Transverse colon (tissue), 4 donors: Measurements from ENCODE around the gene OSBPL6. TPM values are rescaled to one million over a fixed set of nuclear protein-coding genes. Genes with fewer than 3 reads are reported as not detected.

Experiments
- DNase-seq: peaks from one replicate; pipeline ENCODE4 v3.0.0-alpha.2; 2019
- H3K27ac ChIP-seq, 4 donors: fragments of 200-600 bp; sonication (generic); 2 replicates each; pipeline ENCODE4 v1.5.1; 2016 to 2018; ENCODE audit warnings: inconsistent platforms in 4 of 4
- H3K27me3 ChIP-seq: fragments of 200-600 bp; sonication (generic); 2 replicates; pipeline ENCODE4 v1.5.1; 2017; ENCODE audit warnings: inconsistent platforms
- H3K36me3 ChIP-seq, 4 donors: fragments of 200-600 bp; sonication (generic); 2 replicates each; pipeline ENCODE4 v1.5.1; 2017 to 2019; ENCODE audit warnings: inconsistent platforms in 4 of 4
- H3K4me1 ChIP-seq, 4 donors: fragments of 200-600 bp; sonication (generic); 2 replicates each; pipeline ENCODE4 v1.5.1; 2017 to 2020; ENCODE audit warnings: inconsistent platforms in 4 of 4
- H3K4me3 ChIP-seq, 4 donors: fragments of 200-600 bp; sonication (generic); 1 replicate in 1 of 4; 2 replicates in 3 of 4; pipeline versions ENCODE4 v1.5.1 to v1.6.1; 2017 to 2019; ENCODE audit warnings: inconsistent platforms in 4 of 4
- H3K9me3 ChIP-seq, 2 donors: fragments of 200-600 bp; sonication (generic); 2 replicates each; pipeline ENCODE4 v1.5.1; 2017 to 2019; ENCODE audit warnings: inconsistent platforms in 2 of 2
- EP300 ChIP-seq: sonication (generic); formaldehyde crosslinking; IDR thresholded peaks from one replicate; pipeline ENCODE4 v1.6.1; 2017; ENCODE audit warnings: antibody characterized with exemption, low read depth
- POLR2A ChIP-seq: fragments of 450-650 bp; IDR thresholded peaks from one replicate; pipeline ENCODE4 v1.6.1; 2016; ENCODE audit warnings: antibody characterized with exemption, mild to moderate bottlenecking, moderate library complexity
- POLR2AphosphoS5 ChIP-seq, 3 donors: sonication (generic); formaldehyde crosslinking; IDR thresholded peaks; one replicate each; pipeline ENCODE4 v1.6.1; 2016; ENCODE audit warnings: antibody characterized with exemption in 3 of 3
- WGBS, 2 donors: methylation state at CpG; one replicate each; pipeline ENCODE4 v1.1.5; 2018; ENCODE audit warnings: low coverage in 1 of 2; 5-methylcytosine and 5-hydroxymethylcytosine counted together
- in situ Hi-C, 4 donors: fragments of 200-750 bp; cut with MboI; loops; one replicate each; pipeline versions ENCODE4 v1.15.0 to v1.15.1; 2017; ENCODE audit warnings: low sequenced_read_pairs in 3 of 4, low pct_ligation_motif_present in 1 of 4, low pct_unique_long_range_greater_than_20kb in 1 of 4
- intact Hi-C: fragments of 100-400 bp; cut with DNase I; formaldehyde crosslinking; loops from one replicate; pipeline ENCODE4 v1.15.1; 2023; ENCODE audit warnings: low total_unique reads
- total RNA-seq, 4 donors: library from RNA; depleted of rRNA; stranded (reverse); fragments of >200 nt; gene quantifications; one replicate each; pipeline ENCODE4 v1.1.0, GENCODE V29; 2016
- TF ChIP-seq, protein P1 (sequence below), 5 experiments: fragments of 200-600 bp in 3 of 5; fragments of 450-650 bp in 2 of 5; sonication (generic) in 3 of 5; IDR thresholded peaks; 1 replicate in 2 of 5; 2 replicates in 3 of 5; pipeline ENCODE4 v1.5.1; 2016 to 2017; ENCODE audit warnings: antibody characterized with exemption in 5 of 5, inconsistent platforms in 3 of 5, mild to moderate bottlenecking in 2 of 5, moderate library complexity in 1 of 5

Gene OSBPL6
- total RNA-seq, 4 donors from 2014 or later = 0.95 to 4.0 (median 2.5) TPM

DNA sequence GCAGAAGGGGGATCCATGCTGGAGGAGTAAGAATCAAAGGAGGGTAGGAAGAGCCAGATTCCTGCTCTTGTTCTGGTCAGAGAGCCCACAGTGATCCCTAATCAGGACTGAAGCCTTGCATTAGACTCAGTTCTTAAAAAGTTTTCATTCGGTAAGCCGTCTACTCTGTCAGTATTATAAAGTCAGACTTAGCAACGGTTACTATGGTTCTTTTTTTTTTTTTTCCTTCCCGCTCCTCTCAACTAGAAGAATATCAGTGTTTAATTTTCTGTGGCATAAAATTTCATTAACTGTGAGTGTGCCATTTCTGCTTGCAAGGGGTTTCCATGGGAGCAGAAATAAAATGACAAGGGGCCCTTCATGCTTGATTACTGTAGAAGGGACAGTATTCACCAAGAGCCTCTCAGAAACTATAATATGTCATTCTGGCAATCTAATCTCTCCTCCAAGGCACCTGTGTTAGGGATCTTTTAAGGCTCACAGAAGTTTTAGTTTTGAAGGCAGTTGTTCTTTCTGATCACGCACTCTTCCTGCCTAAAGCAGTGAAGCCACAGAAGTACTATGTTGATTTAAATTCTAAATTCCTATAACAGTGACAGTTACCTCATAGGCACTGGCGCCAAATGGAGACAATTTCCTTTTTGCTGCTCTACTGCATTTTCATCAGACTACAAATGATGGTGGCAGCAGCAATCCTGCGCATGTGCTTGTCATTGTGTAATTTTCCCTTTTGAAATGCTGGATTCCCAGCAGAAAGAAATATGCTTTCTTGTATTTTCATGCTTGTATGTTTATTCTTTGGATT is 57.0 kb downstream of the OSBPL6 start:
- Histone ChIP-seq H3K4me3 (no peak overlapping the region), H3K9me3 (no peaks in the 10 kb centered on the region), H3K27me3 (no peaks in the 10 kb centered on the region), H3K4me1 (no peaks in the 10 kb centered on the region), H3K36me3 (no peaks in the 10 kb centered on the region), H3K27ac (no peak overlapping the region)
- TF ChIP-seq POLR2AphosphoS5 (IDR thresholded peaks at IDR 0.05) (no peak), EP300 (no peak), POLR2A (no peak)
- TF ChIP-seq, protein P1, sequence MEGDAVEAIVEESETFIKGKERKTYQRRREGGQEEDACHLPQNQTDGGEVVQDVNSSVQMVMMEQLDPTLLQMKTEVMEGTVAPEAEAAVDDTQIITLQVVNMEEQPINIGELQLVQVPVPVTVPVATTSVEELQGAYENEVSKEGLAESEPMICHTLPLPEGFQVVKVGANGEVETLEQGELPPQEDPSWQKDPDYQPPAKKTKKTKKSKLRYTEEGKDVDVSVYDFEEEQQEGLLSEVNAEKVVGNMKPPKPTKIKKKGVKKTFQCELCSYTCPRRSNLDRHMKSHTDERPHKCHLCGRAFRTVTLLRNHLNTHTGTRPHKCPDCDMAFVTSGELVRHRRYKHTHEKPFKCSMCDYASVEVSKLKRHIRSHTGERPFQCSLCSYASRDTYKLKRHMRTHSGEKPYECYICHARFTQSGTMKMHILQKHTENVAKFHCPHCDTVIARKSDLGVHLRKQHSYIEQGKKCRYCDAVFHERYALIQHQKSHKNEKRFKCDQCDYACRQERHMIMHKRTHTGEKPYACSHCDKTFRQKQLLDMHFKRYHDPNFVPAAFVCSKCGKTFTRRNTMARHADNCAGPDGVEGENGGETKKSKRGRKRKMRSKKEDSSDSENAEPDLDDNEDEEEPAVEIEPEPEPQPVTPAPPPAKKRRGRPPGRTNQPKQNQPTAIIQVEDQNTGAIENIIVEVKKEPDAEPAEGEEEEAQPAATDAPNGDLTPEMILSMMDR (IDR thresholded peaks at IDR 0.05) = no peak
- no peak for DNase-seq
- 52 to 82% methylated on average over 4 to 7 of the region's 7 CpGs for WGBS, 2 donors
- in situ Hi-C loops = no loop called here
- intact Hi-C loops = no loop called here

DNA sequence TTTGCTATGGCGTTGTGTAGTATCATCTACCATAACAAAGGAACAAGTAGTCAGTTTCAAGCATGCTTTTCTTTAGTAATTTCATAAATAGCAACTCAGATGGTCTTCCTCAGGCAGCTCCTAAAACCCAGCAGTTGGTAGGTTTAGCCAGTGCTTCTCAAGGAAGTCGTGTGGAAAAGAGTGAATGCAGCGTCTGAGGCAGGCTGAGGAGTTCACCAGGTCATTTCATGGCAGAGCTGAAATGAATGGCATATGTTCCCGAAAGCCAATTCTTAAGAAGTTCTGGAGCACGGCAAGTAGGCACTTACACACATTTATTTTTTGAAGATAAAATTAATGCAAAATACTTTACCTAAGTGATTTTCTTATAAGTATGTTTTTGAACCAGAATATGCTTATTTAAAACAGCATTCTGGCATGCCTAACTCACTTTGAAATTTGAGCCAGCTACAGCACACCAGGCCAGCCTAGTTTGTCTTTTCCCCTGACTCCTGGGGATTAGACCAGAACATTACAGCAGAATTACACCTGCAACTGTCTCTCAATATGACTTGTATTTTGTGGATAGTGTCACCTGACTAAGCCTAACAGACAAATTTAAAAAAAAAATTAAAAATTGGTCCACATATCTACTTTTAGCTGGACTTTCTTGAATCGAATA is 62.2 kb downstream of the OSBPL6 start:
- in situ Hi-C loops = no loop called here
- no peak for TF ChIP-seq EP300
- TF ChIP-seq POLR2AphosphoS5 (IDR thresholded peaks at IDR 0.05) = no peak
- TF ChIP-seq, protein P1 (IDR thresholded peaks at IDR 0.05) = no peak
- TF ChIP-seq POLR2A = no peak

DNA sequence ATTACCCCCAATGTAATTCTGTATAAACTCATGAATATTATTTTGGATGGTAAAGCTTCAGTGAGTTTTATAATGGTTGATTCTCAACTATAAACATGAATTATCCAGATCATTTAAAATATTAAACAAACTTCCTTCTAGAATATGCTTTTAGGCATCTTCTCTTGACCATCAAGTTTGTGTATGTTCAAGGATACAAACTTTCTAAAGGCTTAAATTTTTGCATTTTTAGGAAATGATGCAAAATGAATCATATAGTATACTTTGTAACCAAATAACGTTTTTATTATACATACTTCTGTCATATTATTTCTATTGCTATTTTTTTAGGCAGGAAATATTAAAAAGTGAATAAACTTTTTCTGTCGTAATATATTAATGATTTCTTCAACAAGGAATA is 62.8 kb downstream of the OSBPL6 start:
- WGBS, 2 donors = 72 to 73% methylated on average over 2 of the region's 2 CpGs
- in situ Hi-C loops = no loop called here

More for the DNA sequence above, 62.2 kb downstream of the OSBPL6 start:
- Histone ChIP-seq H3K9me3 (no peaks in the 10 kb centered on the region), H3K4me3 (no peak overlapping the region), H3K27ac (no peak overlapping the region), H3K36me3 (no peaks in the 10 kb centered on the region), H3K4me1 (no peaks in the 10 kb centered on the region), H3K27me3 (no peaks in the 10 kb centered on the region)
- no peak for DNase-seq
- 79 to 81% methylated on average over 6 of the region's 6 CpGs for WGBS, 2 donors
- intact Hi-C loops = no loop called here

DNA sequence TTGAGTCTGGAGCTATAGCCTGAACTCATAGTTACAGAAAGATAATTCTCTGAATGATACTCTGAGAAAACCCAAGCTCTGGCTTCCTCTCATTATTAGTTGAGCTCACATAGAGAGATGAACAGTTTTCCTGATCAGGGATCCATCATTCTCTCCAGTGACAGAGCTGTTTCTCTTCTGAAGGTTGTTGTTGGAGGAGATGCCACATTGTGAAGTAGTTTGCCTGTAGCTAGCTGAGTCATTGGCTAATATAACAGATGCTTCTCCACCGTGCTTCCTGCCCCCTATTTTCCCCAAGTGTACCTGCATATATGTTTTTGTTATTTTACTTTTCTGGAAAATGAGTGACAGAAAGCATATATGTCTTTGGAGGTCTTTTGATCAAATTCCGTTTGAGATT is 64.6 kb downstream of the OSBPL6 start:
- intact Hi-C loops (no loop called here), in situ Hi-C loops (no loop called here)
- Histone ChIP-seq H3K4me1 (no peaks in the 10 kb centered on the region), H3K27me3 (no peaks in the 10 kb centered on the region), H3K9me3 (no peaks in the 10 kb centered on the region), H3K4me3 (no peak overlapping the region), H3K36me3 (no peaks in the 10 kb centered on the region), H3K27ac (no peak overlapping the region)
- DNase-seq = no peak
- TF ChIP-seq, protein P1 (IDR thresholded peaks at IDR 0.05) = no peak
- no peak for TF ChIP-seq EP300
- TF ChIP-seq POLR2AphosphoS5 (IDR thresholded peaks at IDR 0.05) = no peak
- TF ChIP-seq POLR2A = no peak
- WGBS, 2 donors = 71 to 76% methylated on average over 2 of the region's 2 CpGs

More for the DNA sequence above, 62.8 kb downstream of the OSBPL6 start:
- Histone ChIP-seq H3K36me3 (no peaks in the 10 kb centered on the region), H3K4me1 (no peaks in the 10 kb centered on the region), H3K27me3 (no peaks in the 10 kb centered on the region), H3K4me3 (no peak overlapping the region), H3K27ac (no peak overlapping the region), H3K9me3 (no peaks in the 10 kb centered on the region)
- intact Hi-C loops = no loop called here
- TF ChIP-seq, protein P1 (IDR thresholded peaks at IDR 0.05) = no peak
- TF ChIP-seq POLR2A (no peak), POLR2AphosphoS5 (IDR thresholded peaks at IDR 0.05) (no peak), EP300 (no peak)
- no peak for DNase-seq
